ENCODE results near the gene SLFN14.

The SLFN14 gene

GRCh38 chr17:35542990-35543389, 17.6 kb downstream of the SLFN14 start (continued):
- TF ChIP-seq PATZ1 (CRISPR knock-in tag; IDR thresholded peaks at IDR 0.05; ENCODE audit: borderline replicate concordance) (no peak), GLIS3 (CRISPR knock-in tag; IDR thresholded peaks at IDR 0.05) (no peak), RARB (CRISPR knock-in tag; IDR thresholded peaks at IDR 0.05) (no peak)

DNA sequence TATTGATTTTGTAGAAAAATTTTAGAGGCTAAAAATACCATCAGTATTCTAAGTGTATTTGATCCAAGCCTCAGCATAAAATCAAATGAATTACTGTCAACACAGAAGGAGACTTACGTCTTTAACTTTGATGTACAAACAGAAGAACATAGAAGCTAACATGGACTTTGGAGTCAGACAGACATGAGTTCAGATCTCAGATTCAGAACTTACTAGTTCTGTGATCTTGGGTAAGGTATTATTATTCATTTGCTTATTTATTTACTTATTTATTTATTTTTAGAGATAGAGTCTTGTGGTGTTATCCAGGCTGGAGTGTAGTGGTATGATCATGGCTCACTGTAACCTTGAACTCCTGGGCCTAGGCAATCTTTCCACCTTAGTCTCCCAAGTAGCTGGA, 19.2 kb downstream of the SLFN14 start:
- no peak for ATAC-seq
- TF ChIP-seq TCF4 (CRISPR knock-in tag; IDR thresholded peaks at IDR 0.05; ENCODE audit: borderline replicate concordance) (no peak), CREB5 (CRISPR knock-in tag; IDR thresholded peaks at IDR 0.05; ENCODE audit: low read depth) (no peak), ZNF8 (CRISPR knock-in tag; IDR thresholded peaks at IDR 0.05) (no peak), ESRRG (CRISPR knock-in tag; IDR thresholded peaks at IDR 0.05) (no peak), ISL1 (CRISPR knock-in tag; IDR thresholded peaks at IDR 0.05) (no peak)

GRCh38 chr17:35540589-35541404, 19.8 kb downstream of the SLFN14 start:
- TF ChIP-seq ZFP3 (CRISPR knock-in tag; IDR thresholded peaks at IDR 0.05) (no peak), GLIS3 (CRISPR knock-in tag; IDR thresholded peaks at IDR 0.05) (no peak), ZNF8 (CRISPR knock-in tag; IDR thresholded peaks at IDR 0.05) (no peak)
- peak; percentile 69 for ATAC-seq

- TF ChIP-seq ISL1 (CRISPR knock-in tag; IDR thresholded peaks at IDR 0.05) (no peak), OSR1 (CRISPR knock-in tag; IDR thresholded peaks at IDR 0.05) (no peak), ZC3H10 (CRISPR knock-in tag; IDR thresholded peaks at IDR 0.05) (no peak), CSDC2 (CRISPR knock-in tag; IDR thresholded peaks at IDR 0.05) (no peak), CSRNP3 (CRISPR knock-in tag; IDR thresholded peaks at IDR 0.05) (no peak), TSHZ2 (CRISPR knock-in tag; IDR thresholded peaks at IDR 0.05) (no peak), TOX (CRISPR knock-in tag; IDR thresholded peaks at IDR 0.05; ENCODE audit: borderline replicate concordance) (no peak), ESRRG (CRISPR knock-in tag; IDR thresholded peaks at IDR 0.05) (no peak), SNAI2 (CRISPR knock-in tag; IDR thresholded peaks at IDR 0.05) (no peak), RARB (CRISPR knock-in tag; IDR thresholded peaks at IDR 0.05) (no peak), ZFP3 (CRISPR knock-in tag; IDR thresholded peaks at IDR 0.05) (no peak), PATZ1 (CRISPR knock-in tag; IDR thresholded peaks at IDR 0.05; ENCODE audit: borderline replicate concordance) (no peak), GLIS3 (CRISPR knock-in tag; IDR thresholded peaks at IDR 0.05) (no peak), ZNF8 (CRISPR knock-in tag; IDR thresholded peaks at IDR 0.05) (no peak), ZNF565 (CRISPR knock-in tag; conservative IDR thresholded peaks at IDR 0.05; ENCODE audit: low read depth) (no peak), ZNF70 (CRISPR knock-in tag; IDR thresholded peaks at IDR 0.05) (no peak), BACH2 (CRISPR knock-in tag; IDR thresholded peaks at IDR 0.05; ENCODE audit: borderline replicate concordance) (no peak)
- ATAC-seq = peak; percentile 27; the same call in 2 of the 3 replicates
These were observed 21.0 kb downstream of the SLFN14 start for GRCh38 chr17:35539659-35540026.
